ENCODE measurements around the gene TMEM59L.
"Not testable (repeated sequence)": the region's sequence is repeated elsewhere in the genome, so short reads cannot be mapped to it uniquely, and the experiment has no call there.

The TMEM59L gene

DNA sequence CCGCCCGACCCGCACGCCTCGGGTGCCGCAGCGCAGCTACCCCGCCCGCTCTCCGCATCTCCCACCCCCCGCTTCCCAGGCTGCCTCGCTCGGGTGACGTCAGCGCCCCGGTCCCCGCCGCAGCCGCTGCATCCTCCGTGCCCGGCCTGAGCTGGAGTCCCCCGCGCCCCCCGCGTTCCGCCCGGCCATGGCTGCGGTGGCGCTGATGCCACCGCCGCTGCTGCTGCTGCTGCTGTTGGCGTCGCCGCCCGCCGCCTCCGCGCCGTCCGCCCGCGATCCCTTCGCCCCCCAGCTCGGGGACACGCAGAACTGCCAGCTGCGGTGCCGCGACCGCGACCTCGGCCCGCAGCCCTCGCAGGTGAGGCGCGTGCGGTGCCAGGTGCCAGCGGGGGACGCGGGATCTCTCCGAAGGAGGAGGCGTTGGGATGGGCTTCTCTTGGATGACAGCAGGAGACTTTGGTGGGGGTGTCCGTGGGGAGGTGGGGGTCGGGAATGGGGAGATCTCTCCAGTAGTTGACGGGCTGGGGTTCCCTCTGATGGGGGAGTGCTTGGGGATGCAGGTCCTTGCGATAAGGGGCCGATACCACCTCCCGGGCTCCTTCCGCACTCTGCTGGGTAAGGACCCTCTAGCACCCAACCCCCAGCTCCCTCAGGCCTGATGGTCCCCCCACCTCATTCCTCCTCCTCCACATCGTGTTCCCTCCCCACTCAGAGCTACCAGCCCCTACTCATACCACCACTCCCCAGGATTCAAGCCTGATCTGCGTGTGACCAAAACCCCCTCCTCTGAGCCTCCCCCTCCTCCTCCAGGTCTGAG lies at the start of gene TMEM59L:
TMEM59L (plus strand) TSS at position 99 of the 817 bp plus-strand sequence; CDS start at position 188, 89 bp downstream.
- no peak for DNase-seq (ENCODE audit: low read depth)

DNA sequence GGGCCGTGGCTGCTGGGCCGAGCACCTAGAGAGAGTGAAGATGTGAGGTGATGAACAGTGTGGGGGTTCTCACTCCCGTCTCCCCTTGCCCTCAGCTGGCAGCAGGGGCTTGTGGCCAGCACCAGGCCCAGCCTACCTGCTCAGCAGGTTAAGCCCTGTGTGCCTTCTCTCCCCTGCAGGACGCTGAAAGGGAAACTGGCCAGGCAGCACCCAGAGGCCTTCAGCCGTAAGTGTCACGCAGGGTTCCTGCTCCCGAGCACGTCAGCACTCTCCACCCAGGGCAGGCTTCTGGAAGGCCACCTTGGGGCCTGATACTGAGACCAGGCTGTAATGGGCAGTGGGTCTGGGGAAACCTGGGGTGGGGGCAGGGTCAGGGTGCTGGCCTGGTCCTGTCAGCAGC lies 45.7 kb upstream of the TMEM59L start:
- DNase-seq (ENCODE audit: low read depth), result no peak

DNA sequence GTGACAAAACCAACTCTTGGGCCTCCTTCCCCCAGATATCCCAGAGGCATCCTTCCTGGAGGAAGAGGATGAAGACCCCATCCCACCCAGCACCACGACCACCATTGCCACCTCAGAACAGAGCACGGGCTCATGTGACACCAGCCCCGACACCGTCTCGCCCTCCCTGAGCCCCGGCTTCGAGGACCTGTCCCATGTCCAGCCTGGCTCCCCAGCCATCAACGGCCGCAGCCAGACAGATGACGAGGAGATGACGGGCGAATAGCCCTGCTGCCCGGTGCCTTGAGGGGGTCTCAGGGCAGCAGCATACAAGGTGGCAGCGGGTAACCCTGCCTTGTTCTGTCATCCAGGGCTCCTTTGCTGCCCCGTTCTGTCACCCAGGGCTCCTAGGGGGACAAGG lies 44.3 kb upstream of the TMEM59L start:
- DNase-seq (ENCODE audit: low read depth), result no peak

DNA sequence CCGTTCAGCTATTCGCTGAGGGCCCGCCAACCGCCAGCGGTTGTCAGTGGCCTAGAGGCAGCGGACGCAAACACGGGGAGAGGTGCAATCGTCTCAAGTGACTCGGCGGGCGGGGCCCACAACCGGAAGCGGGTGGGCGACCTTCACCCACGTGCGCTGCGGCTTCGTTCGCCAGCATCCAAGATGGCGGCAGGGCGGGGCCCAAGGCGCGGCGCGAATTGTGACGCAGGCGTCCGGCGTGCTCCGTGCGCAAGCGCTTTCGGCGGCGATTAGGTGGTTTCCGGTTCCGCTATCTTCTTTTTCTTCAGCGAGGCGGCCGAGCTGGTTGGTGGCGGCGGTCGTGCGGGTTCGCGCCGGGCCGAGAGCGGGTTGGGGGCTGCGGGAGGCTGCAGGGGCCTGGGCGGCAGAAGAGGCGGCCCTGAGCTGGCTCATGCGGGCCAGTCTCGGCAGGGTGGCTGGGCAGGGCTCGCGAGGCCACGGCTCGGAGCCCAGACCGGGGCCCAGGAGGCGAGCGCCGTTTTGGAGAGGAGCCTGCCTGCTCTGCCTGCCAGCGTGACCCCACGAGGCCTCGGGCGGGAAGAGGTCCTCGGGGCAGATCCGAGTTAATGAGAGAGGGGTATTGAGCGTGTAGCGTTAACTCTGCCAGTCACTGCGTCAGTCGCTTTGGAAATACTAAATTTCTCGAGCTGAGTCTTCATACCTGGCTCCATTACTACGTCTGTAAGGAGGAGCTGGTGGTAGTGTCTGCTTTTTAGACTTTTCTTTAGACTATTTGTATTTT lies 40.9 kb upstream of the TMEM59L start, which contains the start of gene UBA52:
UBA52 (plus strand) TSS at position 294 of the 781 bp plus-strand sequence. CDS start 1,444 bp downstream, outside the sequence.
- peak; percentile 100 for DNase-seq (ENCODE audit: low read depth)

DNA sequence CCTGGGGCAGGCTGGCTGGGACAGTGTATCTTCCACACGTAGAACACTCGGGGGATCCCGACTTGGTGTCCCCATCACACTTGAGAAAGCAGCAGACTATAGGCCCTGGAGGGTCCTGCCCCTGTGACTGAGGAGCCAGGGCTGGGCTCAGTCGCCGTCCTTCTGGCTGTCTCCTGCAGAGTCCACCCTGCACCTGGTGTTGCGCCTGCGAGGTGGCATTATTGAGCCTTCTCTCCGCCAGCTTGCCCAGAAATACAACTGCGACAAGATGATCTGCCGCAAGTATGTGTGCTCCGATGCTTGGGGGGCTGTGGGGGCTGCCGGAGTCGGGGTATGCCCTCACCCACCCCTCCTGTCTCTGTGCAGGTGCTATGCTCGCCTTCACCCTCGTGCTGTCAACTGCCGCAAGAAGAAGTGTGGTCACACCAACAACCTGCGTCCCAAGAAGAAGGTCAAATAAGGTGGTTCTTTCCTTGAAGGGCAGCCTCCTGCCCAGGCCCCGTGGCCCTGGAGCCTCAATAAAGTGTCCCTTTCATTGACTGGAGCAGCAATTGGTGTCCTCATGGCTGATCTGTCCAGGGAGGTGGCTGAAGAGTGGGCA lies 37.9 kb upstream of the TMEM59L start:
- DNase-seq (ENCODE audit: low read depth), result no peak

DNA sequence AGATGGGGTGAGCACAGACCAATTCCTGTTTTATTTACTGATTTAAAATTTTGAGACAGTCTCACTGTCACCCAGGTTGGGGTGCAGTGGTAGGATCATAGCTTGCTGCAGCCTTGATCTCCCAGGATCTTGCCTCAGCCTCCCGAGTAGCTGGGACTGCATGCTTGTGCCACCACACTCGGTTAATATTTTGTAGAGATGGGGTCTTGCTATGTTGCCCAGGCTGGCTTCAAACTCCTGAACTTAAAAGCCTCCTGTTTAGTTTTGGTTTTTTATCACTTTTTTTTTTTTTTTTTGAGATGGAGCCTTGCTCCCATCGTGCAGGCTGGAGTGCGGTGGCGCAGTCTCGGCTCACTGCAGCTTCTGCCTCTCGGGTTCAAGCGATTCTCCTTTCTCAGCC lies 36.3 kb upstream of the TMEM59L start:
- no peak for DNase-seq (ENCODE audit: low read depth)

DNA sequence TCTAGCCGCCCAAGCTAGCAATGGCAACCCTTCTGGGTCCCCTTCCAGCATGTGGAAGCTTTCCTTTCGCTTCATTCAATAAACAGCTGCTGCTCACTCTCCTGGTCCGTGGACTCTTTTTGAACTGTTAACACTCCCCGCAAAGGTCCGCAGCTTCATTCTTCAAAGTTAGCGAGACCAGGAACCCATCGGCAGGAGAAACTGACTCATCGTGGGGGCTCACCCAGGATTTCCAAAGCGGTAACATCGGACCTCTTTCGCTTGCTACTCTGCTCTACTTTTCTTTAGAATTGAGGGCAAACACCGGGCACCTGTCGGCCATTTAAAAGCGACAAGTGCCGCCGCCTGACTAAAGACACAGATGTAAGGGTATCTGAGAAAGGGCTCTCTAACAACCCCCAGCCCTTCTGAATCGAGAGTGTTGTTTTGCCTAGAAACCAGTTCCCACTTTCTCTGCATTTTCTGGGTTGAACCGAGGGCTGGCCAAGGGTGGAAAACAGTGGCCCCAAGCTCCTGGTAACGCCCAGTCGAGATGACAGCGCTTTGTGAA lies 35.2 kb upstream of the TMEM59L start:
- DNase-seq (ENCODE audit: low read depth), result no peak

DNA sequence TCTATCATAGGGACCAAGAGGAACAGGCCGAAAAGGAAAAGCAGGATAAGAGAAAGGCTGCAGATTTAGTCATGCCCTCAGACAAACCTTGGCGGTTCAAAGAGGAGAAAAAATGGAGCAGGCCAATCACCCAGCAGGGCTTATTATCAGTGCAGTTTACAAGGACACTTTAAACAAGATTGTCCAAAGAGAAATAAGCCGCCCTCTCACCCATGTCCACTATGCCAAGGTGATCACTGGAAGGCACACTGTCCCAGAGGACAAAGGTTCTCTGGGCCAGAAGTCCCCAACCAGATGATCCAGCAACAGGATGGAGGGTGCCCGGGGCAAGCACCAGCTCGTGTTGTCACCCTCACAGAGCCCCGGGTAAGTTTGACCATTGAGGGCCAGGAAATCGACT lies 32.4 kb upstream of the TMEM59L start:
- DNase-seq (ENCODE audit: low read depth), result no peak

DNA sequence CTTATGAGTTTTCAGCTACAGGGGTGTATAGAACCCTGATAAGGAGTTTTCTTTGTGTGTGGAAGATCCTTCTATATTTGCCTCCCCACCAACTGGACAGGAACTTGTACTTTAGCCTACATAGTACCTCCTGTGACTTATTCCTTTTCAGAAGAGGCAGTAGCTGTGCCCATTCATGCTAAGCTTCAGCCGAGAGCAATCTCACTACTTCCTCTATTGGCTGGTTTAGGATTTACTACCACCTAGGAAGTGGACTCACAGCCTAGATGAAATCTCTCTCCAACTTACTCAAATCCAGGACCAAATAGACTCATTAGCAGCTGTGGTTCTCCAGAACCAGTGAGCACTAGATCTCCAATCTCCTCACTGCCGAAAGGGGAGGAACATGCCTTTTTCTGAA lies 26.4 kb upstream of the TMEM59L start:
- no peak for DNase-seq (ENCODE audit: low read depth)

DNA sequence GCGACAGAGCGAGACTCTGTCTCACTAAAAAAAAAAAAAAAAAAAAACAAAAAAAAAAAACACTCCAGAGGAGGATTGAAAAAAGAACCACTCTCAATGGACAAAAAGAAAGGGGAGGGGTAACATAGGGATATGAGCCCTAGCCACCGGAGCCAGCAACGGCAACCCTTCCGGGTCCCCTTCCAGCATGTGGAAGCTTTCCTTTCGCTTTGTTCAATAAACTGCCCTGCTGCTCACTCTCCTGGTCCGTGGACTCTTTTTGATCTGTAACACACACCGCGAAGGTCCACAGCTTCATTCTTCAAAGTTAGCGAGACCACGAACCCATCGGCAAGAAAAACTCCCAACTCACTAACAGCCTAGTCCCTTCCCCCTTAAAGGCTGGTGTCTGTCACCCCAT lies 25.1 kb upstream of the TMEM59L start:
- DNase-seq (ENCODE audit: low read depth), result no peak

DNA sequence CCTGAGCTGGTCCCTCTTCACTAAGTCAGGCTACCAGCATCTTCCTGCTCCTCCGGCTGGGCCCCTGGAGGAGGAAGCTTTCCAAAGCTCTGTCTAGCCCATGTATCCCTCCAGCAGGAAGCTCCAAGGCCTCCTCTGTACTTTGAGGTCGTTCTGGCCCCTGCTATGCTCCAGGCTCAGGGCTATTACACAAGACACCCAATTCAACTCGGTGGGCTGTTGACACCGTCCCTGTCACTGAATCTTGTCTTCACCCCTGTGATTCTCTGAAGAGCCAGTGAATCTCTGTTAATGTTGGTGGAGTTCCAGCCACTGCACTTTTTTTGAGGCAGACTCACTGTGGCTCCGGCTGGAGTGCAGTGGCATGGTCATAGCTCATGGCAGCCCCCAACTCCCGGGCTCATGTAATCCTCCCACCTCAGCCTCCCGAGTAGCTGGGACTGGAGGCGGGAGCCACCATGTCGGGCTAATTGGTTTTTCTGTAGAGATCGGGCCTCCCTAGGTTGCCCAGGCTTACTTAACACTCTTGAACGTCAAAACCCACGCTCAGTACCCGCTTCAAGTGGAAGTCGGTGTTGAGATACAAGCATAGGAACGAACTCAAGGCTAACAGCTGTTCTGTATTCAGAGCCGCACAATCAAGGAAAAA lies 24.6 kb upstream of the TMEM59L start:
- no peak for DNase-seq (ENCODE audit: low read depth)

DNA sequence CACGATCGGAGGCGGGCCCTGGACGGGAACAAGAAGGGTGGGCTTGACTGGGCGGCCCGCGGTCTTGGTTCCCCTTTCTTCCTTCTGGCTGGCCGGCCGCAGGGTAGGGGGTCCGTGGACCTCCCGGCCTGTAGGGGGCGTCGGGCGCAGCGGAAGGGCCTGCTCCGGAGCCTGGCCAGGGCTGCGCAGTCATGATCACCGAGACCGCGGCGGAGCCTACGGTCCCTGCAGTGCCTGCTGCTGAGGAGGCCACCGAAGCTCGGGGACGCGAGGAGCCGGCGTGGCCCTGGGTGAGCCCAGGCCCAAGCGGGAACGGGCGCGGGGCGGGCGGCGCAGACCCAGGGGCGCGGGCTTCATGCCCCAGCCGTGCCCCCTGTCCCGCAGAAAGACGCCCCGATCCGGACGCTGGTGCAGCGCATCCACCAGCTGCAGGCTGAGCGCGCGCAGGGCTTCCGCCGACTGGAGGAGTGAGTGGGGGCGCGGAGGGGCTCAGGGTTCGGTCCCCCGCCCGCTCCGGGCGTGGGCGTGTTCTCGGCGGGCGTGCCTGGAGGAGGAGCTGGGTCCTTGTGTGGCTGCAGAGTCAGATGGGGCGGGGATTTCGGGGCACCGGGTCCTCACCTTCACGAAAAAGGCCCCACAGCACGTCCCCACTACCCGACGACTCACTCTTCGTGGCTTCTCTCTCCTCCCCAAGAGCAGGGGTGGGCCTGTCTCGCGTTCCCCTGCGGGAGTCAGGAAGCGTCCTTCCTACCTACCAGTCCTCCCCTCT lies 23.9 kb upstream of the TMEM59L start, which contains the start of gene REX1BD:
REX1BD (plus strand) TSS at position 188 of the 769 bp plus-strand sequence; CDS start at position 192, 4 bp downstream.
- peak; percentile 84 for DNase-seq (ENCODE audit: low read depth)

DNA sequence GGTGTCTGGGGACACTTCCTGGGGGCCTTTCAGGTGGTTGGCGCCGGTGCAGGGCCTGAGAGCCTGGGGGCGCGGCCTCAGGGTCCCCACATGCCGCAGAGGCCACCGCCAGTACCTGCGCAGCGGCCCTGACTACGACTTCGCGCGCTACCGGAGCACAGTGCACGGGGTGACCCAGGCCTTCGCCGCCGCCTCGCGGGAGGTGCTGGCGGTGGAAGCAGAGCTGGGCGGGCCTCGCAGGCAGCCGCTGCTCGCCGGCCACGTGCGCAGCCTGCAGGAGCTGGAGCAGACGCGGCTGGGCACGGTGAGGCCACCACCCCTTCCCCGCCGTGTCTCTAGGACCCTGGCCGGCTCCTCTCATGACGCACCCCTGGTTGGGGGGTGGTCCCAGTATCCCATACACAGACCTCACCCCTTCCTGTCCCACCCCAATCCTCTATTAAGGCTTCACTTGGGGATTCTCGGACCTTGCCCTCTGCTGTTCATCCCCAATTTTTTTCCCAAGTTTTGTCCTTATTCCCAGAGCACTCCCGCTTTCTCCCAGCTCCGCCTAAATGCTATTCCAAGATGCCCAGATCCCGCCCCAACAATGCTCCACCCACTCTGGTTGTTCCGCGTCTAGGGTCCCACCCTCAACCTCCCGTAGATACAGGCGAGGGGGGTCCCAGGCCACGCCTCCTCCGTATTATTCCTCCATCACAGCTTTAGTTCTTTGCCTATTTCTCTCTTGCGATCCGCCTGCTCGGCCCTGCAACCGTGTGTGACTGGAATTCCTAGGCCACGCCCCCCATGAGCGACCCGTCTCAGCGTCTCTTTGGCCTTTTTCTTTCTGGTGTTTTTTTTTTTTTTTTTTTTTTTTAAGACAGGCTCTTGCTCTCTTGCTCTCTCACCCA lies 23.0 kb upstream of the TMEM59L start:
- DNase-seq (ENCODE audit: low read depth), result peak; percentile 70

DNA sequence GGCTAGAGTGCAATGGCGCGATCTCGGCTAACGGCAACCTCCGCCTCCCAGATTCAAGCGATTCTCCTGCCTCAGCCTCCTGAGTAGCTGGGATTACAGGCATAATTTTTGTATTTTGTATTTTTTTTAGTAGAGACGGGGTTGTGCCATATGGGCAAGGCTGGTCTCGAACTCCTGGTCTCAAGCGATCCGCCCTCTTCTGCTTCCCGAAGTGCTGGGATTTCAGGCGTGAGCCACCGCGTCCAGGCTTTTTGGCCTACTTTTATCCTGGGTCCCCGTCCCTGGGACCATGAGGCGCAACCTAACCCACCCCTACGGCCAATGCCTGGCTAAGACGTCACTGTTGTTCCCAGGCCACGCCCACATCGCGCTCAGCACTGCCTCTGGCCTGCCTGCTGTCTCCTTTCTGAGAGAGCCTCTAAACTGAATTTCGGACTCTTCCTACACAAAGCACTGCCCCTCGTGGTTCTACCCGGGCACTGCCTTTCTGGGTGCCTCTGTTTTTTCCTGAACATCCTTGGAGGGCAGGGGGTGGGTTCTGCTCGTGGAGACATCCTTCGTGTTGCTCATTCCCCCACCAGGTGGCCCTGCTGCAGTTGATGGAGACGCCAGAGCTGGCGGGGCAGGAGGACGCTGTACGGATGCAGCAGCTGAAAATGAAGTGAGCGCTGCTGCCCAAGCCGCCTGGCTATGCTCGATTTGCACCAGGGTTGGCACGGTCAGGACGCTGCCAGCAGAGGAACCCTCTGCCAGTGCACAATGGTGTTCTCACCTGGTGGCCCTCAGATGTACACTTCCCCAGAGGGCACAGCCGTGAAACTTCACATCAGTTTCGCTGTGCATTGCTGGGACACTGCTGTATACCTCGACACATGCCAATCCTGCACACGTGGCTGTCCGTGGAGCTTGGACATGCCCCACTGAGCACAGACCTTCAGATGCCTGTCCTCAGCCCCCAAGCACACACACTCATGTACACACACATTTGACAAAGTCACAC lies 22.1 kb upstream of the TMEM59L start:
- DNase-seq (ENCODE audit: low read depth), result no peak

DNA sequence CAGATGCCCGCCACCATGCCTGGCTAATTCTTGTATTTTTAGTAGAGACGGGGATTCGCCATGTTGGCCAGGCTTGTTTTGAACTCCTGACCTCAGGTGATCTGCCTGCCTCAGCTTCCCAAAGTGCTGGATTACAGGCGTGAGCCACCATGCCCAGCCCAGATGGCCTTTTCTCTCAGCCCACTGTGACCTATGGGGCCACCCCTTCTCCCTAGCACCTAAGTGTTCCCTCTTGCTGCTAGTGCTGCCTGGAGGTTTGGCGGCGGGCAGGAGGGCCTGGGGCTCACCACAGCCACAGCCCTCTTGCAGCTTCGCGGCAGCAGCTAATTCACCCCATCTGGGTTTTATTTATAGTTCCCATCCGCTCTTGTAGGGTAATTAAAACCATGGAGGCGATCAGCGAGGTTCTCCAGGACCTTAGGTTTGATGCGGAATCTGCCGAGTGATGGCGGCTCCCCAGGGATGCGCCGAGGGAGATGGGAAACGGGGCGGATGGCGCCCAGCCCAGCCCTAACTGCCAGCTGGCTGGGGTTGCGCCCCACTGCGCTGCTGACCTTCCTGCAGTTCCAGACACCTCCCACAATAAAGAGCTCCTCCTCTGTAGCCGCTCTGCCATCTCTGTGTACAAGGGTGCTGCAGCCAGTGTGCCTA lies 20.8 kb upstream of the TMEM59L start:
- no peak for DNase-seq (ENCODE audit: low read depth)

DNA sequence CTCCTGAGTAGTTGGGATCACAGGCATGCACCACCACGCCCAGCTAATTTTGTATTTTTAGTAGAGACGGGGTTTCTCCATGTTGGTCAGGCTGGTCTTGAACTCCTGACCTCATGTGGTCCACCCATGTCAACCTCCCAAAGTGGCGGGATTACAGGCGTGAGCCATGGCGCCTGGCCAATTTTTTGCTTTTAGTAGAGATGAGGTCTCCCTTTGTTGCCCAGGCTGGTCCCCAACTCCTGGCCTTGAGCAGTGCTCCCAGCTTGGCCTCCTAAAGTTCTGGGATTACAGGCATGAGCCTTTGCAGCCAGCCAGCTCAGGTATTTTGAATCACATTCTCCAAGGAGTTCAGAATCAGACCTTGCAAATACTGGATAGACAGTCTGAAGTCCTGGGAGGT lies 19.9 kb upstream of the TMEM59L start:
- not testable (repeated sequence) for DNase-seq (ENCODE audit: low read depth)

DNA sequence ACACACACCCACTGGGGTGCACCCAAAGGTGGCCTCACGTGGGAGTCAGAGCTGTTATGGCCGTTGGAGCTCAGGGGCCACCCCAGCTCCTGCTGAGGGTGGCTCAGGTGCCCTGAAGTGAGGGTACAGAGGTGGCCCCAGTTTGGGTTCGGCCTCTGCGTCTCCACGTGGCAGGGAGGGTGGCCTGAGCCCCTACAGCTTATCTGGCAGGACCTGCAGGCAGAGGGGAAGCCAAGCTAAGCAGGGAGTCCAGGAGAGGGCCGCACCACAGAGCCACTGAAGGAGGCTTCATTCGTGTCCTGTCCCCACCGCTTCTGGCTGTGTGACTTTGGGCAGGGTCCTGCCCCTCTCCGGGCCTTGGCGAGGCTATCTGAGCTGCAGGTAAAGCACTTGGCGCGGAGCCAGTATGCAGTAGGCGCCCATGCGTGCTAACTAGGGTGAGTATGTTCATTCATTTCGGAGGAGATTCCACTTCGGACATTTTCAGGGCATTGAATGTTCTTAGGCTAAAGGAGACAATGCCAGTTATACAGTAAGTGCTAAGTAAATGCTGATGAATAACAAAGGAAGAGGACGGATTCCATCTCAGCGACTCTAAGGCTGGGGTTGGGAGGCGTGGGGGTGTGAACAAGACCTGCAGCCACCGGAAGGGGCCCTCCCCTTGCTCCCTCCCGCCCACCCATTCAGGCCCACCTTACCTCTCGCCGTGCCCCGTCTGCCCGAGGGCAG lies 19.1 kb upstream of the TMEM59L start:
- no peak for DNase-seq (ENCODE audit: low read depth)

Measured in activated T-cell treated with anti-CD3 and anti-CD28 coated beads for 48 hours (primary cell).